Choroid plexus epithelial cell (primary cell): Measurements from ENCODE around the gene GNB1.
"Not testable (repeated sequence)": the region's sequence is repeated elsewhere in the genome, so short reads cannot be mapped to it uniquely, and the experiment has no call there.

ENCODE experiments used
- DNase-seq: peaks from one replicate; pipeline ENCODE4 v3.0.0-alpha.2; 2010; ENCODE audit warnings: low read depth
- H3K4me3 ChIP-seq: 2 replicates; pipeline ENCODE4 v1.5.1; 2011; ENCODE audit warnings: low read depth, mild to moderate bottlenecking, control low read depth, low read length, moderate library complexity
- CTCF ChIP-seq: conservative IDR thresholded peaks from 2 replicates; pipeline ENCODE4 v1.5.1; 2011; ENCODE audit warnings: low read depth, mild to moderate bottlenecking, control low read depth, inconsistent platforms, low read length, moderate library complexity

GNB1 gene

GRCh38 chr1:1937061-1937460, 46.2 kb upstream of the GNB1 start:
- H3K4me3 ChIP-seq: no peak overlapping the region
- TF ChIP-seq CTCF: no peak
- no peak for DNase-seq

DNA sequence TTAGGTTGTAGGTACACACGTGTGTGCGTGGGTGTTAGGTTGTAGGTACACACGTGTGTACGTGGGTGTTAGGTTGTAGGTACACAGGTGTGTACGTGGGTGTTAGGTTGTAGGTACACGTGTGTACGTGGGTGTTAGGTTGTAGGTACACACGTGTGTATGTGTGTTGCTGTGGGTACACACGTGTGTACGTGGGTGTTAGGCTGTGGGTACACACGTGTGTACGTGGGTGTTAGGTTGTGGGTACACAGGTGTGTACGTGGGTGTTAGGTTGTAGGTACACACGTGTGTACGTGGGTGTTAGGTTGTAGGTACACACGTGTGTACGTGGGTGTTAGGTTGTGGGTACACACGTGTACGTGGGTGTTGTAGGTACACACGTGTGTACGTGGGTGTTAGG, 44.0 kb upstream of the GNB1 start:
- DNase-seq, H3K4me3 ChIP-seq: not testable (repeated sequence)

GRCh38 chr1:1929639-1930545, 39.0 kb upstream of the GNB1 start:
- H3K4me3 ChIP-seq: no peak overlapping the region
- TF ChIP-seq CTCF: no peak
- DNase-seq: no peak

DNA sequence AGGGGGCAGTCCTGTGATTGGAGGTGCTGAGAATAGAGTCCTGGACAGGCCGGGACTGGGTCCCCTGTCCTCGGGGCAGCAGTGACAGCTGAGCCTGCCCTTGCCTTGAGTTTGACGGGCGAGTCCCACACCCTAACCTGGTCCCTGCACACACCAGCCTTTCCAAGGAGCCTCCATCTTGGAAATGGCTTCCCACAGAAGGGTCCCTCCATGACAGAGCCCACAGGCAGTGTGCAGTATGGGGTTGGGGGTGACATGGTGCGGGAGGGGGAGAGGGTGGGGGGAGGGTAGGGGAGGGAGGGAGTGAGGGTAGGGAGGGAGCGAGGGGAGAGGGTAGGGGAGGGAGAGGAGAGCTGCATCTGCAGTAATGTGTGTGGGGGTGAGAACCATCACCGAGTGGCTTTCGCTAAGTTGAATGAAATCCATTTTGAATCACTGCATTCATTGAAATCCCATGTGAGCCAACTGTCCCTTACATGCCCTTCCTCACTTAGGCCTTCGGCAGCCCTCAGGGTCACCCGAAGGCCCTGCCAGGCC, 38.3 kb upstream of the GNB1 start:
- DNase-seq: no peak
- TF ChIP-seq CTCF: no peak
- no peak overlapping the region for H3K4me3 ChIP-seq

DNA sequence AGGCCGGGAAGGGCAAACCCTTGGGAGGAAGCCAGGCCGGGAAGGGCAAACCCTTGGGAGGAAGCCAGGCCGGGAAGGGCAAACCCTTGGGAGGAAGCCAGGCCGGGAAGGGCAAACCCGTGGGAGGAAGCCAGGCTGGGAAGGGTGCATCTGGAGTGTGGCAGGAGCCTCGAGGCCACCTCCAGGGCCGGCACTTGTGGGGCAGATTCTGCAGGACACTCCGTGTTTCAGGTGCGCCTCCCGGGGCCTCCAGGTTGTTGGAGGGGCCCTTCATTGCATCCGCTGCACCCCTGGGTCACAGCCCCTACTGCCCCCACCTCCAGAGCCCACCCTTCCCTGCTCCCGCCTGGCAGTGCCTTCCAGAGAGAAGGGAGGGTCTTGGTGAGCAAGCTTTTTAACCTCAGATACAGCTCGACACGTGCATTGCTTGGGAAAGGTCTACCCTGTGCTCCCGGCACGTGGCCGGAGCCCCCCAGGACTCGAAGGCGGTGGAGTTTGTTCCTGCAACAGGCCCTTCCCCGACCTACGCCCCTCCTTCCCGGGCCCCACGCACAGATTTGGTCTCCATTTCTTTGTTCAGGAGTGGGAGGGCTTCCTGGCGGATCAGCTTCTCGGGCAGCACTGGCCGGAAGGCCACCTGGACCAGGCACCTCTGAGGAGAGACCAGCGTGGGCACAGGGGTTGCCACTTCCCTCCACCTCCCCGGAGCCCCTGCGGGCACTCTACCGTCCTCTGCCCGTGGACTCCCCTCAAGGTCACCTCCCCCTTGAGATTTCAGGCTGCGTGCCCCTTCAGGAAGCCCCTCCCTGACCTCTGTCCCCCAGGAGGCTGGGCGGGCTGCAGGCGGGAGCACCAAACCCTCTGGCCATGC, 37.6 kb upstream of the GNB1 start:
- DNase-seq: no peak
- H3K4me3 ChIP-seq: no peak overlapping the region

GRCh38 chr1:1927751-1928150, 36.9 kb upstream of the GNB1 start:
- no peak for DNase-seq
- no peak overlapping the region for H3K4me3 ChIP-seq
- TF ChIP-seq CTCF: no peak

More for the DNA sequence above, 37.6 kb upstream of the GNB1 start:
- no peak for TF ChIP-seq CTCF
